T-helper 2 cell treated with Interferon-gamma antibody and Interleukin-4, amounts not matched to agents 5 μg/mL and 100 μg/mL, for 36 hours (primary cell): ENCODE results near the gene ERICH3.
A peak's percentile ranks its signal among the peaks of the same experiment; 100 is the strongest.

Experiments used
- DNase-seq: peaks from one replicate; pipeline ENCODE4 v3.0.0; 2021; ENCODE audit warnings: low spot score
- H3K27ac Mint-ChIP-seq: one replicate; pipeline ENCODE4 v1.8.0; 2021; ENCODE audit warnings: mild to moderate bottlenecking, mixed read lengths
- H3K27me3 Mint-ChIP-seq: one replicate; pipeline ENCODE4 v1.8.0; 2021; ENCODE audit warnings: low read depth, mixed read lengths
- H3K36me3 Mint-ChIP-seq: one replicate; pipeline ENCODE4 v1.8.0; 2021; ENCODE audit warnings: low read depth, mixed read lengths
- H3K4me1 Mint-ChIP-seq: one replicate; pipeline ENCODE4 v1.8.0; 2021; ENCODE audit warnings: low read depth, mixed read lengths
- H3K4me3 Mint-ChIP-seq: one replicate; pipeline ENCODE4 v1.8.0; 2022; ENCODE audit warnings: mild to moderate bottlenecking, moderate library complexity, mixed read lengths
- H3K9me3 Mint-ChIP-seq: one replicate; pipeline ENCODE4 v1.8.0; 2021; ENCODE audit warnings: mixed read lengths

ERICH3 gene

GRCh38 chr1:74592580-74593355 lies 80.8 kb downstream of the ERICH3 start:
- Mint-ChIP-seq H3K4me1 (no peaks in the 10 kb centered on the region), H3K27me3 (no peaks in the 10 kb centered on the region), H3K9me3 (no peaks in the 10 kb centered on the region), H3K27ac (no peak overlapping the region), H3K4me3 (no peak overlapping the region), H3K36me3 (no peaks in the 10 kb centered on the region)
- DNase-seq, result no peak

GRCh38 chr1:74591949-74592348 lies 81.6 kb downstream of the ERICH3 start:
- Mint-ChIP-seq H3K36me3 (no peaks in the 10 kb centered on the region), H3K9me3 (no peaks in the 10 kb centered on the region), H3K4me1 (no peaks in the 10 kb centered on the region), H3K27me3 (no peaks in the 10 kb centered on the region), H3K27ac (no peak overlapping the region), H3K4me3 (no peak overlapping the region)
- DNase-seq, result no peak

GRCh38 chr1:74590288-74590687 lies 83.3 kb downstream of the ERICH3 start:
- no peaks in the 10 kb centered on the region for H3K36me3 Mint-ChIP-seq
- no peaks in the 10 kb centered on the region for H3K27me3 Mint-ChIP-seq
- no peak overlapping the region for H3K4me3 Mint-ChIP-seq
- H3K4me1 Mint-ChIP-seq, result no peaks in the 10 kb centered on the region
- H3K9me3 Mint-ChIP-seq, result no peaks in the 10 kb centered on the region
- H3K27ac Mint-ChIP-seq, result no peak overlapping the region
- no peak for DNase-seq

- Mint-ChIP-seq H3K4me3 (no peak overlapping the region), H3K27ac (no peak overlapping the region), H3K9me3 (no peaks in the 10 kb centered on the region)
These were observed 85.7 kb downstream of the ERICH3 start for GRCh38 chr1:74587888-74588287.

GRCh38 chr1:74586253-74586897 lies 87.2 kb downstream of the ERICH3 start:
- DNase-seq, result no peak
- peak overlapping the region; percentile 1 for H3K4me3 Mint-ChIP-seq
- no peak overlapping the region for H3K27ac Mint-ChIP-seq
- H3K36me3 Mint-ChIP-seq, result no peaks in the 10 kb centered on the region
- H3K27me3 Mint-ChIP-seq, result peaks cover 2% of the 10 kb centered on the region
- H3K9me3 Mint-ChIP-seq, result no peaks in the 10 kb centered on the region
- no peaks in the 10 kb centered on the region for H3K4me1 Mint-ChIP-seq

More at GRCh38 chr1:74587888-74588287, 85.7 kb downstream of the ERICH3 start:
- Mint-ChIP-seq H3K36me3 (no peaks in the 10 kb centered on the region), H3K4me1 (no peaks in the 10 kb centered on the region), H3K27me3 (peaks cover 2% of the 10 kb centered on the region)
- DNase-seq, result no peak

- Mint-ChIP-seq H3K4me3 (no peak overlapping the region), H3K36me3 (no peaks in the 10 kb centered on the region), H3K9me3 (no peaks in the 10 kb centered on the region), H3K27me3 (peaks cover 2% of the 10 kb centered on the region), H3K4me1 (peaks cover 2% of the 10 kb centered on the region), H3K27ac (no peak overlapping the region)
- no peak for DNase-seq
These were observed 89.4 kb downstream of the ERICH3 start for GRCh38 chr1:74584185-74584584.

- H3K9me3 Mint-ChIP-seq, result no peaks in the 10 kb centered on the region
- peaks cover 2% of the 10 kb centered on the region for H3K4me1 Mint-ChIP-seq
- H3K27me3 Mint-ChIP-seq, result peaks cover 2% of the 10 kb centered on the region
- DNase-seq, result no peak
- no peaks in the 10 kb centered on the region for H3K36me3 Mint-ChIP-seq
- H3K27ac Mint-ChIP-seq, result no peak overlapping the region
- H3K4me3 Mint-ChIP-seq, result no peak overlapping the region
These were observed 90.2 kb downstream of the ERICH3 start for GRCh38 chr1:74583397-74583796.

GRCh38 chr1:74579425-74579824 lies 94.2 kb downstream of the ERICH3 start:
- peaks cover 2% of the 10 kb centered on the region for H3K4me1 Mint-ChIP-seq
- no peak overlapping the region for H3K27ac Mint-ChIP-seq
- H3K36me3 Mint-ChIP-seq, result no peaks in the 10 kb centered on the region
- no peaks in the 10 kb centered on the region for H3K9me3 Mint-ChIP-seq
- H3K27me3 Mint-ChIP-seq, result peaks cover 2% of the 10 kb centered on the region
- no peak for DNase-seq
- no peak overlapping the region for H3K4me3 Mint-ChIP-seq

GRCh38 chr1:74578101-74578500 lies 95.5 kb downstream of the ERICH3 start:
- H3K4me1 Mint-ChIP-seq, result peaks cover 2% of the 10 kb centered on the region
- H3K27ac Mint-ChIP-seq, result no peak overlapping the region
- H3K4me3 Mint-ChIP-seq, result no peak overlapping the region
- H3K27me3 Mint-ChIP-seq, result no peaks in the 10 kb centered on the region
- DNase-seq, result no peak
- no peaks in the 10 kb centered on the region for H3K36me3 Mint-ChIP-seq
- H3K9me3 Mint-ChIP-seq, result no peaks in the 10 kb centered on the region

GRCh38 chr1:74571891-74572290 lies 101.7 kb downstream of the ERICH3 start:
- Mint-ChIP-seq H3K27ac (no peak overlapping the region), H3K4me3 (no peak overlapping the region), H3K4me1 (no peaks in the 10 kb centered on the region), H3K9me3 (no peaks in the 10 kb centered on the region), H3K36me3 (no peaks in the 10 kb centered on the region), H3K27me3 (no peaks in the 10 kb centered on the region)
- no peak for DNase-seq

- H3K27me3 Mint-ChIP-seq, result no peaks in the 10 kb centered on the region
- H3K27ac Mint-ChIP-seq, result no peak overlapping the region
- H3K4me3 Mint-ChIP-seq, result no peak overlapping the region
- no peaks in the 10 kb centered on the region for H3K4me1 Mint-ChIP-seq
- no peaks in the 10 kb centered on the region for H3K36me3 Mint-ChIP-seq
- DNase-seq, result no peak
- no peaks in the 10 kb centered on the region for H3K9me3 Mint-ChIP-seq
These were observed 102.1 kb downstream of the ERICH3 start for GRCh38 chr1:74571493-74571800.

- no peaks in the 10 kb centered on the region for H3K4me1 Mint-ChIP-seq
- H3K9me3 Mint-ChIP-seq, result no peaks in the 10 kb centered on the region
- no peaks in the 10 kb centered on the region for H3K36me3 Mint-ChIP-seq
- no peak for DNase-seq
- no peak overlapping the region for H3K27ac Mint-ChIP-seq
- H3K4me3 Mint-ChIP-seq, result no peak overlapping the region
- H3K27me3 Mint-ChIP-seq, result no peaks in the 10 kb centered on the region
These were observed 102.6 kb downstream of the ERICH3 start for GRCh38 chr1:74570797-74571492.

GRCh38 chr1:74549932-74550331 lies 123.7 kb downstream of the ERICH3 start:
- Mint-ChIP-seq H3K9me3 (no peaks in the 10 kb centered on the region), H3K4me1 (no peaks in the 10 kb centered on the region), H3K27me3 (no peaks in the 10 kb centered on the region), H3K36me3 (no peaks in the 10 kb centered on the region), H3K4me3 (no peak overlapping the region), H3K27ac (no peak overlapping the region)
- DNase-seq, result no peak

GRCh38 chr1:74548961-74549750 lies 124.4 kb downstream of the ERICH3 start:
- H3K9me3 Mint-ChIP-seq, result no peaks in the 10 kb centered on the region
- H3K27ac Mint-ChIP-seq, result no peak overlapping the region
- H3K4me1 Mint-ChIP-seq, result no peaks in the 10 kb centered on the region
- H3K4me3 Mint-ChIP-seq, result no peak overlapping the region
- H3K27me3 Mint-ChIP-seq, result no peaks in the 10 kb centered on the region
- H3K36me3 Mint-ChIP-seq, result no peaks in the 10 kb centered on the region
- DNase-seq, result no peak
